RWPE1 (cell line): ENCODE measurements around the gene DDI2.
A peak's percentile ranks its signal among the peaks of the same experiment; 100 is the strongest.

Experiments used
- CTCF ChIA-PET: fragments of 350-600 bp; sonication (Branson Sonifier 250); formaldehyde crosslinking; extraction: SDS; loops from one replicate; lab custom pipeline; 2021; lab: Yijun Ruan, JAX
- POLR2A ChIA-PET: fragments of 400-600 bp; formaldehyde crosslinking; extraction: SDS; loops from one replicate; lab custom pipeline; 2020; ENCODE audit warnings: antibody characterized with exemption; ENCODE audit not compliant: low non-redundant PET; lab: Yijun Ruan, JAX
- DNase-seq: peaks from one replicate; pipeline ENCODE4 v3.0.0; 2012; ENCODE audit warnings: low spot score
- H3K27ac ChIP-seq: fragments of 450-650 bp; 2 replicates; pipeline ENCODE4 v1.5.1; 2017
- CTCF ChIP-seq: fragments of 450-650 bp; conservative IDR thresholded peaks from 2 replicates; pipeline ENCODE4 v1.5.1; 2017; ENCODE audit warnings: low read depth, mild to moderate bottlenecking

The DDI2 gene

GRCh38 chr1:15700508-15700907, 83.2 kb downstream of the DDI2 start:
- no peak for TF ChIP-seq CTCF
- ChIA-PET CTCF (no interaction called here), POLR2A (no interaction called here)
- DNase-seq: no peak
- H3K27ac ChIP-seq: peak overlapping the region; percentile 43

GRCh38 chr1:15701784-15702183, 84.5 kb downstream of the DDI2 start:
- no peak for DNase-seq
- CTCF ChIA-PET: interaction anchor here (0.6 kb wide), 1 partner anchor 198 kb away, joined by 5 read pairs; no protein-coding TSS in a partner anchor
- no peak for TF ChIP-seq CTCF
- H3K27ac ChIP-seq: peak overlapping the region; percentile 85
- POLR2A ChIA-PET: interaction anchor here (0.6 kb wide), 2 partner anchors 19 to 48 kb away, joined by 3 to 6 read pairs; no protein-coding TSS in a partner anchor

GRCh38 chr1:15702722-15703550, 85.7 kb downstream of the DDI2 start:
- ChIA-PET CTCF (interaction anchor here (0.6 kb wide), 1 partner anchor 63 kb away, joined by 6 read pairs; no protein-coding TSS in a partner anchor), POLR2A (no interaction called here)
- TF ChIP-seq CTCF: no peak
- peak; percentile 20 for DNase-seq
- H3K27ac ChIP-seq: peak overlapping the region; percentile 85

- ChIA-PET CTCF (no interaction called here), POLR2A (no interaction called here)
- no peak for TF ChIP-seq CTCF
- peak; percentile 80 for DNase-seq
- H3K27ac ChIP-seq: peak overlapping the region; percentile 85
These were observed 86.3 kb downstream of the DDI2 start for GRCh38 chr1:15703562-15703961.

GRCh38 chr1:15704526-15705183, 87.4 kb downstream of the DDI2 start:
- no peak for DNase-seq
- ChIA-PET POLR2A (interaction anchor here (0.6 kb wide), 1 partner anchor 575 kb away, joined by 4 read pairs; no protein-coding TSS in a partner anchor), CTCF (no interaction called here)
- no peak for TF ChIP-seq CTCF
- H3K27ac ChIP-seq: peak overlapping the region; percentile 85

GRCh38 chr1:15705184-15705566, 87.9 kb downstream of the DDI2 start:
- DNase-seq: no peak
- ChIA-PET CTCF (no interaction called here), POLR2A (interaction anchor here (0.6 kb wide), 1 partner anchor 574 kb away, joined by 4 read pairs; no protein-coding TSS in a partner anchor)
- peak overlapping the region; percentile 85 for H3K27ac ChIP-seq
- TF ChIP-seq CTCF: no peak
